ENCODE results near the gene MYO18B.

The MYO18B gene

GRCh38 chr22:25829808-25830777 is 88.1 kb downstream of the MYO18B start:
- DNase-seq, result no peak

GRCh38 chr22:25833091-25833490 is 91.1 kb downstream of the MYO18B start:
- no peak for DNase-seq

GRCh38 chr22:25833676-25834075 is 91.7 kb downstream of the MYO18B start:
- DNase-seq, result no peak

- DNase-seq, result no peak
These were observed 92.5 kb downstream of the MYO18B start for GRCh38 chr22:25834490-25834889.

GRCh38 chr22:25835348-25835747 is 93.4 kb downstream of the MYO18B start:
- no peak for DNase-seq

- no peak for DNase-seq
These were observed 95.4 kb downstream of the MYO18B start for GRCh38 chr22:25837288-25837900.

GRCh38 chr22:25838960-25839741 is 97.2 kb downstream of the MYO18B start:
- DNase-seq, result no peak

GRCh38 chr22:25839755-25840154 is 97.8 kb downstream of the MYO18B start:
- no peak for DNase-seq

GRCh38 chr22:25840167-25840566 is 98.2 kb downstream of the MYO18B start:
- DNase-seq, result no peak

- DNase-seq, result no peak
These were observed 98.9 kb downstream of the MYO18B start for GRCh38 chr22:25840891-25841290.

GRCh38 chr22:25841775-25842174 is 99.8 kb downstream of the MYO18B start:
- DNase-seq, result no peak

- no peak for DNase-seq
These were observed 101.8 kb downstream of the MYO18B start for GRCh38 chr22:25843660-25844405.

- DNase-seq, result no peak
These were observed 102.6 kb downstream of the MYO18B start for GRCh38 chr22:25844601-25845000.

- no peak for DNase-seq
These were observed 104.2 kb downstream of the MYO18B start for GRCh38 chr22:25845985-25846745.

- DNase-seq, result no peak
These were observed 105.5 kb downstream of the MYO18B start for GRCh38 chr22:25847451-25847850.

GRCh38 chr22:25848954-25849353 is 107.0 kb downstream of the MYO18B start:
- no peak for DNase-seq

GRCh38 chr22:25849522-25849921 is 107.5 kb downstream of the MYO18B start:
- no peak for DNase-seq

- no peak for DNase-seq
These were observed 110.2 kb downstream of the MYO18B start for GRCh38 chr22:25852223-25852622.

GRCh38 chr22:25853078-25853477 is 111.1 kb downstream of the MYO18B start:
- no peak for DNase-seq

GRCh38 chr22:25853501-25854284 is 111.7 kb downstream of the MYO18B start:
- no peak for DNase-seq

GRCh38 chr22:25869771-25870170 is 127.8 kb downstream of the MYO18B start:
- no peak for DNase-seq
